T1000 (cell line): ENCODE results near the gene G6PC2.

ENCODE experiments used
- DNase-seq: peaks from one replicate; lab custom pipeline; 2025; ENCODE audit warnings: mixed read lengths; lab: John Stamatoyannopoulos, UW

G6PC2 gene

GRCh38 chr2:168948621-168949212 lies 47.6 kb downstream of the G6PC2 start:
- DNase-seq: no peak

GRCh38 chr2:168949324-168949723 lies 48.2 kb downstream of the G6PC2 start:
- no peak for DNase-seq

- no peak for DNase-seq
Measured at GRCh38 chr2:168951871-168952270, 50.8 kb downstream of the G6PC2 start.

GRCh38 chr2:168952424-168952823 lies 51.3 kb downstream of the G6PC2 start:
- no peak for DNase-seq

- DNase-seq: no peak
Measured at GRCh38 chr2:168954256-168954655, 53.2 kb downstream of the G6PC2 start.

- no peak for DNase-seq
Measured at GRCh38 chr2:168955321-168955720, 54.2 kb downstream of the G6PC2 start.

GRCh38 chr2:168956392-168956791 lies 55.3 kb downstream of the G6PC2 start:
- no peak for DNase-seq
